ENCODE results near the gene SLC7A5.
"Not testable (repeated sequence)": the region's sequence is repeated elsewhere in the genome, so short reads cannot be mapped to it uniquely, and the experiment has no call there.

Gene SLC7A5

GRCh38 chr16:87887931-87888330, 18.6 kb upstream of the SLC7A5 start:
- DNase-seq = not testable (repeated sequence)

GRCh38 chr16:87885371-87885967, 16.2 kb upstream of the SLC7A5 start:
- DNase-seq = not testable (repeated sequence)

- DNase-seq = no peak
Observed at GRCh38 chr16:87882436-87883019, 13.2 kb upstream of the SLC7A5 start.

- DNase-seq = no peak
Observed at GRCh38 chr16:87881324-87882200, 12.3 kb upstream of the SLC7A5 start.

- DNase-seq = no peak
Observed at GRCh38 chr16:87880117-87880696, 10.9 kb upstream of the SLC7A5 start.

- not testable (repeated sequence) for DNase-seq
Observed at GRCh38 chr16:87879411-87880013, 10.2 kb upstream of the SLC7A5 start.

- no peak for DNase-seq
Observed at GRCh38 chr16:87878704-87879103, 9.4 kb upstream of the SLC7A5 start.

GRCh38 chr16:87877942-87878507, 8.7 kb upstream of the SLC7A5 start:
- no peak for DNase-seq

GRCh38 chr16:87874639-87875427, 5.5 kb upstream of the SLC7A5 start:
- no peak for DNase-seq

GRCh38 chr16:87870418-87871291, 1.3 kb upstream of the SLC7A5 start:
- DNase-seq = not testable (repeated sequence)

- not testable (repeated sequence) for DNase-seq
Observed at GRCh38 chr16:87869879-87870417, 641 bp upstream of the SLC7A5 start.

- DNase-seq = not testable (repeated sequence)
Observed at GRCh38 chr16:87868254-87869029, 865 bp downstream of the SLC7A5 start.

GRCh38 chr16:87865902-87866555, 3.3 kb downstream of the SLC7A5 start:
- DNase-seq = not testable (repeated sequence)

- no peak for DNase-seq
Observed at GRCh38 chr16:87864331-87864989, 4.8 kb downstream of the SLC7A5 start.

- not testable (repeated sequence) for DNase-seq
Observed at GRCh38 chr16:87863327-87863635, 6.0 kb downstream of the SLC7A5 start.

GRCh38 chr16:87862597-87863326, 6.5 kb downstream of the SLC7A5 start:
- not testable (repeated sequence) for DNase-seq

GRCh38 chr16:87861300-87862099, 7.8 kb downstream of the SLC7A5 start:
- DNase-seq = not testable (repeated sequence)
